ENCODE measurements around the gene WDR62.

The WDR62 gene
- total RNA-seq, result 4.8 to 7.7 (median 6.4) reads per million in 3 donors

GRCh38 chr19:36054733-36055686, at the start of gene WDR62:
WDR62 (plus strand) TSS chr19:36054897; CDS start chr19:36054972, 75 bp downstream.
- peaks cover 4% of the 10 kb centered on the region for H3K4me1 ChIP-seq (ENCODE audit: control insufficient read depth, insufficient read depth, low read length, poor library complexity, severe bottlenecking)
- peak within 1 kb of the TSS; percentile 81 for H3K4me3 ChIP-seq (ENCODE audit: insufficient read depth, low read depth, low read length, poor library complexity, severe bottlenecking)
- H3K27me3 ChIP-seq (replicated peaks; ENCODE audit: control insufficient read depth, insufficient read depth, low read length, poor library complexity, severe bottlenecking), result no peaks in the 10 kb centered on the region
- peak; percentile 25 to 92 (median 88) for DNase-seq
- no peaks in the 10 kb centered on the region for H3K9me3 ChIP-seq (ENCODE audit: control insufficient read depth, low read length)
- H3K36me3 ChIP-seq (ENCODE audit: control insufficient read depth, insufficient read depth, low read length), result no peaks in the 10 kb centered on the region
- H3K27ac ChIP-seq (ENCODE audit: insufficient read depth, low read length, poor library complexity, severe bottlenecking), result peak within 1 kb of the TSS; percentile 79

GRCh38 chr19:36006955-36007354, 47.7 kb upstream of the WDR62 start:
- Histone ChIP-seq H3K36me3 (ENCODE audit: control insufficient read depth, insufficient read depth, low read length) (no peaks in the 10 kb centered on the region), H3K4me3 (ENCODE audit: insufficient read depth, low read depth, low read length, poor library complexity, severe bottlenecking) (no peak overlapping the region), H3K4me1 (ENCODE audit: control insufficient read depth, insufficient read depth, low read length, poor library complexity, severe bottlenecking) (peaks cover 10% of the 10 kb centered on the region), H3K27ac (ENCODE audit: insufficient read depth, low read length, poor library complexity, severe bottlenecking) (no peak overlapping the region), H3K9me3 (ENCODE audit: control insufficient read depth, low read length) (no peaks in the 10 kb centered on the region), H3K27me3 (replicated peaks; ENCODE audit: control insufficient read depth, insufficient read depth, low read length, poor library complexity, severe bottlenecking) (no peaks in the 10 kb centered on the region)
- no peak for DNase-seq

GRCh38 chr19:36008336-36008978, 46.2 kb upstream of the WDR62 start, which contains the start of gene SYNE4:
SYNE4 (minus strand) TSS chr19:36008813; CDS start chr19:36008681, 132 bp downstream.
- H3K4me1 ChIP-seq (ENCODE audit: control insufficient read depth, insufficient read depth, low read length, poor library complexity, severe bottlenecking), result peaks cover 15% of the 10 kb centered on the region
- H3K27ac ChIP-seq (ENCODE audit: insufficient read depth, low read length, poor library complexity, severe bottlenecking), result no peak within 1 kb of the TSS
- no peak for DNase-seq
- H3K4me3 ChIP-seq (ENCODE audit: insufficient read depth, low read depth, low read length, poor library complexity, severe bottlenecking), result peak within 1 kb of the TSS; percentile 34
- no peaks in the 10 kb centered on the region for H3K27me3 ChIP-seq (replicated peaks; ENCODE audit: control insufficient read depth, insufficient read depth, low read length, poor library complexity, severe bottlenecking)
- H3K36me3 ChIP-seq (ENCODE audit: control insufficient read depth, insufficient read depth, low read length), result no peaks in the 10 kb centered on the region
- no peaks in the 10 kb centered on the region for H3K9me3 ChIP-seq (ENCODE audit: control insufficient read depth, low read length)

GRCh38 chr19:36009220-36009619, 45.5 kb upstream of the WDR62 start:
- no peaks in the 10 kb centered on the region for H3K9me3 ChIP-seq (ENCODE audit: control insufficient read depth, low read length)
- no peak for DNase-seq
- peaks cover 16% of the 10 kb centered on the region for H3K4me1 ChIP-seq (ENCODE audit: control insufficient read depth, insufficient read depth, low read length, poor library complexity, severe bottlenecking)
- no peaks in the 10 kb centered on the region for H3K27me3 ChIP-seq (replicated peaks; ENCODE audit: control insufficient read depth, insufficient read depth, low read length, poor library complexity, severe bottlenecking)
- no peak overlapping the region for H3K27ac ChIP-seq (ENCODE audit: insufficient read depth, low read length, poor library complexity, severe bottlenecking)
- no peaks in the 10 kb centered on the region for H3K36me3 ChIP-seq (ENCODE audit: control insufficient read depth, insufficient read depth, low read length)
- H3K4me3 ChIP-seq (ENCODE audit: insufficient read depth, low read depth, low read length, poor library complexity, severe bottlenecking), result peak overlapping the region; percentile 34

- Histone ChIP-seq H3K27me3 (replicated peaks; ENCODE audit: control insufficient read depth, insufficient read depth, low read length, poor library complexity, severe bottlenecking) (no peaks in the 10 kb centered on the region), H3K27ac (ENCODE audit: insufficient read depth, low read length, poor library complexity, severe bottlenecking) (no peak overlapping the region), H3K36me3 (ENCODE audit: control insufficient read depth, insufficient read depth, low read length) (no peaks in the 10 kb centered on the region), H3K4me3 (ENCODE audit: insufficient read depth, low read depth, low read length, poor library complexity, severe bottlenecking) (peak overlapping the region; percentile 34), H3K9me3 (ENCODE audit: control insufficient read depth, low read length) (no peaks in the 10 kb centered on the region), H3K4me1 (ENCODE audit: control insufficient read depth, insufficient read depth, low read length, poor library complexity, severe bottlenecking) (peaks cover 21% of the 10 kb centered on the region)
- no peak for DNase-seq
Measured at GRCh38 chr19:36009633-36010379, 44.9 kb upstream of the WDR62 start.

- Histone ChIP-seq H3K4me3 (ENCODE audit: insufficient read depth, low read depth, low read length, poor library complexity, severe bottlenecking) (no peak overlapping the region), H3K4me1 (ENCODE audit: control insufficient read depth, insufficient read depth, low read length, poor library complexity, severe bottlenecking) (peaks cover 22% of the 10 kb centered on the region), H3K27ac (ENCODE audit: insufficient read depth, low read length, poor library complexity, severe bottlenecking) (no peak overlapping the region), H3K36me3 (ENCODE audit: control insufficient read depth, insufficient read depth, low read length) (no peaks in the 10 kb centered on the region), H3K27me3 (replicated peaks; ENCODE audit: control insufficient read depth, insufficient read depth, low read length, poor library complexity, severe bottlenecking) (no peaks in the 10 kb centered on the region), H3K9me3 (ENCODE audit: control insufficient read depth, low read length) (no peaks in the 10 kb centered on the region)
- DNase-seq, result no peak
Measured at GRCh38 chr19:36010402-36010801, 44.3 kb upstream of the WDR62 start.

- H3K36me3 ChIP-seq (ENCODE audit: control insufficient read depth, insufficient read depth, low read length), result no peaks in the 10 kb centered on the region
- peak overlapping the region; percentile 89 for H3K4me3 ChIP-seq (ENCODE audit: insufficient read depth, low read depth, low read length, poor library complexity, severe bottlenecking)
- peak overlapping the region; percentile 77 for H3K27ac ChIP-seq (ENCODE audit: insufficient read depth, low read length, poor library complexity, severe bottlenecking)
- H3K4me1 ChIP-seq (ENCODE audit: control insufficient read depth, insufficient read depth, low read length, poor library complexity, severe bottlenecking), result peaks cover 22% of the 10 kb centered on the region
- H3K9me3 ChIP-seq (ENCODE audit: control insufficient read depth, low read length), result no peaks in the 10 kb centered on the region
- DNase-seq, result no peak
- no peaks in the 10 kb centered on the region for H3K27me3 ChIP-seq (replicated peaks; ENCODE audit: control insufficient read depth, insufficient read depth, low read length, poor library complexity, severe bottlenecking)
Measured at GRCh38 chr19:36013280-36014011, 41.3 kb upstream of the WDR62 start.

GRCh38 chr19:36014012-36014924, 40.4 kb upstream of the WDR62 start, which contains the start of gene ALKBH6:
ALKBH6 (minus strand) TSS chr19:36014213; CDS start chr19:36013397, 816 bp downstream.
- DNase-seq, result peak; percentile 97 to 99 (median 99)
- H3K27me3 ChIP-seq (replicated peaks; ENCODE audit: control insufficient read depth, insufficient read depth, low read length, poor library complexity, severe bottlenecking), result no peaks in the 10 kb centered on the region
- H3K4me3 ChIP-seq (ENCODE audit: insufficient read depth, low read depth, low read length, poor library complexity, severe bottlenecking), result peak within 1 kb of the TSS; percentile 89
- no peaks in the 10 kb centered on the region for H3K36me3 ChIP-seq (ENCODE audit: control insufficient read depth, insufficient read depth, low read length)
- H3K9me3 ChIP-seq (ENCODE audit: control insufficient read depth, low read length), result no peaks in the 10 kb centered on the region
- H3K4me1 ChIP-seq (ENCODE audit: control insufficient read depth, insufficient read depth, low read length, poor library complexity, severe bottlenecking), result peaks cover 17% of the 10 kb centered on the region
- peak within 1 kb of the TSS; percentile 77 for H3K27ac ChIP-seq (ENCODE audit: insufficient read depth, low read length, poor library complexity, severe bottlenecking)
